MCF 10A (cell line): Measurements from ENCODE around the gene MYADML2. TPM values are rescaled to one million over a fixed set of nuclear protein-coding genes. Genes with fewer than 3 reads are reported as not detected.

Experiments
- BruUV-seq: library from RNA; stranded (reverse); fragments of 400-500 nt; replicated peaks from 2 replicates; lab custom pipeline; 2021; lab: Mats Ljungman, UMichigan
- CTCF ChIA-PET: fragments of 300-600 bp; sonication (Branson Sonifier 250); formaldehyde crosslinking; extraction: SDS; loops from one replicate; lab custom pipeline; 2021; ENCODE audit warnings: antibody characterized with exemption, inconsistent platforms; lab: Yijun Ruan, JAX
- POLR2A ChIA-PET: fragments of 300-600, 350-650 bp; sonication (Branson Sonifier 250); formaldehyde crosslinking; extraction: SDS; loops from one replicate; lab custom pipeline; 2020; ENCODE audit warnings: antibody characterized with exemption, inconsistent platforms; lab: Yijun Ruan, JAX
- DNase-seq: peaks from one replicate; pipeline ENCODE4 v3.0.0-alpha.2; 2018; ENCODE audit not compliant: unreplicated experiment
- H3K27ac Mint-ChIP-seq: one replicate; pipeline ENCODE4 v1.8.0; 2022; ENCODE audit warnings: mild to moderate bottlenecking, low read depth, mixed read lengths; ENCODE audit not compliant: unreplicated experiment
- H3K27me3 Mint-ChIP-seq: one replicate; pipeline ENCODE4 v1.8.0; 2022; ENCODE audit warnings: mixed read lengths; ENCODE audit not compliant: insufficient read depth, unreplicated experiment
- H3K36me3 Mint-ChIP-seq: one replicate; pipeline ENCODE4 v1.8.0; 2022; ENCODE audit warnings: mild to moderate bottlenecking, moderate library complexity, mixed read lengths; ENCODE audit not compliant: insufficient read depth, unreplicated experiment
- H3K4me1 Mint-ChIP-seq: one replicate; pipeline ENCODE4 v1.8.0; 2022; ENCODE audit warnings: mixed read lengths; ENCODE audit not compliant: insufficient read depth, unreplicated experiment
- H3K4me3 Mint-ChIP-seq: one replicate; pipeline ENCODE4 v1.8.0; 2022; ENCODE audit warnings: mild to moderate bottlenecking, moderate library complexity, mixed read lengths; ENCODE audit not compliant: unreplicated experiment
- H3K9me3 Mint-ChIP-seq: one replicate; pipeline ENCODE4 v1.8.0; 2022; ENCODE audit warnings: mixed read lengths; ENCODE audit not compliant: unreplicated experiment
- CTCF ChIP-seq: fragments of 200-600 bp; IDR thresholded peaks from one replicate; pipeline ENCODE4 v1.8.0; 2022; ENCODE audit warnings: antibody characterized with exemption, mild to moderate bottlenecking; ENCODE audit not compliant: unreplicated experiment
- intact Hi-C: fragments of 100-400 bp; cut with micrococcal nuclease; formaldehyde crosslinking; loops from 2 replicates; pipeline ENCODE4 v1.14.1; 2022
- total RNA-seq: library from RNA; stranded (reverse); gene quantifications from 2 replicates; pipeline ENCODE4 v1.2.3, GENCODE V29; 2022

Gene MYADML2
- total RNA-seq, 1 experiment from 2014 or later = not detected

- ChIA-PET CTCF (interaction anchor here (0.6 to 2.1 kb wide), 7 partner anchors 11 to 1205 kb away, joined by 3 to 7 read pairs (median 4); no protein-coding TSS in a partner anchor), POLR2A (interaction anchor here (0.6 to 5.0 kb wide), 11 partner anchors 10 to 210 kb away, joined by 3 to 55 read pairs (median 4); no protein-coding TSS in a partner anchor)
- TF ChIP-seq CTCF = no peak
- peak; percentile 57 for DNase-seq
- Mint-ChIP-seq H3K27ac (peak overlapping the region; percentile 61), H3K27me3 (no peaks in the 10 kb centered on the region), H3K9me3 (no peaks in the 10 kb centered on the region), H3K4me3 (peak overlapping the region; percentile 97), H3K36me3 (peaks cover 15% of the 10 kb centered on the region), H3K4me1 (peaks cover 29% of the 10 kb centered on the region)
- BruUV-seq = no TSS peak
- intact Hi-C loops = no loop called here
These were observed 33.8 kb upstream of the MYADML2 start for GRCh38 chr17:81980707-81981343.

- H3K9me3 Mint-ChIP-seq = no peaks in the 10 kb centered on the region
- H3K4me1 Mint-ChIP-seq = peaks cover 29% of the 10 kb centered on the region
- no TSS peak for BruUV-seq
- no peak for TF ChIP-seq CTCF
- H3K27ac Mint-ChIP-seq = peak overlapping the region; percentile 61
- H3K36me3 Mint-ChIP-seq = peaks cover 9% of the 10 kb centered on the region
- DNase-seq = no peak
- POLR2A ChIA-PET = interaction anchor here (0.6 to 5.0 kb wide), 8 partner anchors 11 to 181 kb away, joined by 3 to 55 read pairs (median 4); no protein-coding TSS in a partner anchor
- CTCF ChIA-PET = interaction anchor here (0.6 to 2.1 kb wide), 6 partner anchors 12 to 1205 kb away, joined by 3 to 7 read pairs (median 4); no protein-coding TSS in a partner anchor
- intact Hi-C loops = no loop called here
- no peaks in the 10 kb centered on the region for H3K27me3 Mint-ChIP-seq
- H3K4me3 Mint-ChIP-seq = peak overlapping the region; percentile 97
These were observed 33.1 kb upstream of the MYADML2 start for GRCh38 chr17:81980122-81980521.

GRCh38 chr17:81978524-81979298 is 31.7 kb upstream of the MYADML2 start:
- ChIA-PET CTCF (interaction anchor here (0.6 to 1.4 kb wide), 3 partner anchors 18 to 58 kb away, joined by 3 to 4 read pairs (median 3); no protein-coding TSS in a partner anchor), POLR2A (interaction anchor here (0.8 to 5.0 kb wide), 6 partner anchors 12 to 56 kb away, joined by 3 to 55 read pairs (median 5); no protein-coding TSS in a partner anchor)
- Mint-ChIP-seq H3K9me3 (no peaks in the 10 kb centered on the region), H3K4me3 (peak overlapping the region; percentile 97), H3K4me1 (peaks cover 29% of the 10 kb centered on the region), H3K36me3 (peaks cover 8% of the 10 kb centered on the region), H3K27ac (peak overlapping the region; percentile 46), H3K27me3 (no peaks in the 10 kb centered on the region)
- TF ChIP-seq CTCF = no peak
- no TSS peak for BruUV-seq
- intact Hi-C loops = no loop called here
- no peak for DNase-seq
